Measurements from ENCODE around the gene COL23A1.
A peak's percentile ranks its signal among the peaks of the same experiment; 100 is the strongest.

The COL23A1 gene

GRCh38 chr5:178461004-178461730 is 129.0 kb downstream of the COL23A1 start:
- DNase-seq (ENCODE audit: low spot score): peak; percentile 79
- H3K27ac ChIP-seq: no peak overlapping the region
- CTCF ChIA-PET: interaction anchor here (0.5 to 2.1 kb wide), 22 partner anchors 8 to 233 kb away, joined by 3 to 22 read pairs (median 4); no protein-coding TSS in a partner anchor

GRCh38 chr5:178460598-178460997 is 129.6 kb downstream of the COL23A1 start:
- ChIA-PET POLR2A (ENCODE audit: low non-redundant PET) (no interaction called here), CTCF (interaction anchor here (0.6 to 2.1 kb wide), 16 partner anchors 10 to 366 kb away, joined by 3 to 22 read pairs (median 4); no protein-coding TSS in a partner anchor)
- no peak for DNase-seq (ENCODE audit: low spot score)
- H3K27ac ChIP-seq: no peak overlapping the region
- no peak for TF ChIP-seq CTCF (conservative IDR thresholded peaks at IDR 0.05; ENCODE audit: low read depth)

More at GRCh38 chr5:178461004-178461730, 129.0 kb downstream of the COL23A1 start:
- POLR2A ChIA-PET (ENCODE audit: low non-redundant PET): no interaction called here
- TF ChIP-seq CTCF (conservative IDR thresholded peaks at IDR 0.05; ENCODE audit: low read depth): peak; percentile 80

GRCh38 chr5:178460174-178460573 is 130.0 kb downstream of the COL23A1 start:
- TF ChIP-seq CTCF (conservative IDR thresholded peaks at IDR 0.05; ENCODE audit: low read depth): no peak
- H3K27ac ChIP-seq: no peak overlapping the region
- ChIA-PET POLR2A (ENCODE audit: low non-redundant PET) (no interaction called here), CTCF (interaction anchor here (0.6 to 2.1 kb wide), 6 partner anchors 10 to 366 kb away, joined by 3 to 22 read pairs (median 7); no protein-coding TSS in a partner anchor)
- no peak for DNase-seq (ENCODE audit: low spot score)

- DNase-seq (ENCODE audit: low spot score): no peak
- ChIA-PET CTCF (no interaction called here), POLR2A (ENCODE audit: low non-redundant PET) (no interaction called here)
- no peak overlapping the region for H3K27ac ChIP-seq
- no peak for TF ChIP-seq CTCF (conservative IDR thresholded peaks at IDR 0.05; ENCODE audit: low read depth)
These were observed 132.1 kb downstream of the COL23A1 start for GRCh38 chr5:178458140-178458539.

- no peak overlapping the region for H3K27ac ChIP-seq
- CTCF ChIA-PET: no interaction called here
- POLR2A ChIA-PET (ENCODE audit: low non-redundant PET): no interaction called here
- DNase-seq (ENCODE audit: low spot score): no peak
- no peak for TF ChIP-seq CTCF (conservative IDR thresholded peaks at IDR 0.05; ENCODE audit: low read depth)
These were observed 132.7 kb downstream of the COL23A1 start for GRCh38 chr5:178457471-178457870.

- POLR2A ChIA-PET (ENCODE audit: low non-redundant PET): no interaction called here
These were observed 134.7 kb downstream of the COL23A1 start for GRCh38 chr5:178455480-178455835.

More at GRCh38 chr5:178455480-178455835, 134.7 kb downstream of the COL23A1 start:
- no peak for TF ChIP-seq CTCF (conservative IDR thresholded peaks at IDR 0.05; ENCODE audit: low read depth)
- CTCF ChIA-PET: interaction anchor here (1.3 kb wide), 1 partner anchor 14 kb away, joined by 3 read pairs; no protein-coding TSS in a partner anchor
- H3K27ac ChIP-seq: no peak overlapping the region
- DNase-seq (ENCODE audit: low spot score): no peak
